ENCODE results near the gene STMN3.
A peak's percentile ranks its signal among the peaks of the same experiment; 100 is the strongest.

Gene STMN3

GRCh38 chr20:63697357-63697867, 44.2 kb upstream of the STMN3 start:
- Histone ChIP-seq H3K4me1 (ENCODE audit: control insufficient read depth in 5 of 5, insufficient read depth in 5 of 5, low read length in 5 of 5) (peaks cover 0 to 55% (median 43%) of the 10 kb centered on the region in 5 donors), H3K27ac (ENCODE audit: low read depth, low read length) (no peak overlapping the region), H3K36me3 (ENCODE audit: control insufficient read depth in 5 of 5, insufficient read depth in 5 of 5, low read length in 5 of 5) (peaks cover 0 to 37% (median 8%) of the 10 kb centered on the region in 5 donors), H3K9me3 (ENCODE audit: control insufficient read depth in 5 of 5, low read length in 5 of 5) (no peaks in the 10 kb centered on the region), H3K4me3 (ENCODE audit: low read depth in 1 of 5, low read length in 5 of 5) (no peak overlapping the region), H3K27me3 (ENCODE audit: control insufficient read depth in 5 of 5, insufficient read depth in 4 of 5, low read length in 5 of 5) (no peaks in the 10 kb centered on the region), H3K9ac (ENCODE audit: low read length in 5 of 5) (peak overlapping the region in 1 of 5 donors; percentile 3)

GRCh38 chr20:63696628-63697356, 43.6 kb upstream of the STMN3 start, which contains the start of gene TNFRSF6B:
Gene TNFRSF6B, plus strand, starts transcription at chr20:63696652. Its CDS starts 116 bp downstream, at chr20:63696768.
- Histone ChIP-seq H3K9ac (ENCODE audit: low read length in 5 of 5) (peak within 1 kb of the TSS in 1 of 5 donors; percentile 53), H3K36me3 (ENCODE audit: control insufficient read depth in 5 of 5, insufficient read depth in 5 of 5, low read length in 5 of 5) (peaks cover 0 to 40% (median 8%) of the 10 kb centered on the region in 5 donors), H3K9me3 (ENCODE audit: control insufficient read depth in 5 of 5, low read length in 5 of 5) (no peaks in the 10 kb centered on the region), H3K27me3 (ENCODE audit: control insufficient read depth in 5 of 5, insufficient read depth in 4 of 5, low read length in 5 of 5) (no peaks in the 10 kb centered on the region), H3K27ac (ENCODE audit: low read depth, low read length) (no peak within 1 kb of the TSS), H3K4me1 (ENCODE audit: control insufficient read depth in 5 of 5, insufficient read depth in 5 of 5, low read length in 5 of 5) (peaks cover 0 to 55% (median 43%) of the 10 kb centered on the region in 5 donors), H3K4me3 (ENCODE audit: low read depth in 1 of 5, low read length in 5 of 5) (peak within 1 kb of the TSS in 2 of 5 donors; percentile 13 to 26)

- H3K4me3 ChIP-seq (ENCODE audit: low read depth in 1 of 5, low read length in 5 of 5), result no peak overlapping the region
- H3K27me3 ChIP-seq (ENCODE audit: control insufficient read depth in 5 of 5, insufficient read depth in 4 of 5, low read length in 5 of 5), result no peaks in the 10 kb centered on the region
- peaks cover 0 to 55% (median 43%) of the 10 kb centered on the region in 5 donors for H3K4me1 ChIP-seq (ENCODE audit: control insufficient read depth in 5 of 5, insufficient read depth in 5 of 5, low read length in 5 of 5)
- peak overlapping the region in 1 of 5 donors; percentile 53 for H3K9ac ChIP-seq (ENCODE audit: low read length in 5 of 5)
- peaks cover 0 to 42% (median 8%) of the 10 kb centered on the region in 5 donors for H3K36me3 ChIP-seq (ENCODE audit: control insufficient read depth in 5 of 5, insufficient read depth in 5 of 5, low read length in 5 of 5)
- H3K27ac ChIP-seq (ENCODE audit: low read depth, low read length), result no peak overlapping the region
- no peaks in the 10 kb centered on the region for H3K9me3 ChIP-seq (ENCODE audit: control insufficient read depth in 5 of 5, low read length in 5 of 5)
Measured at GRCh38 chr20:63696306-63696627, 43.0 kb upstream of the STMN3 start.

- Histone ChIP-seq H3K27ac (ENCODE audit: low read depth, low read length) (no peak overlapping the region), H3K9me3 (ENCODE audit: control insufficient read depth in 5 of 5, low read length in 5 of 5) (no peaks in the 10 kb centered on the region), H3K36me3 (ENCODE audit: control insufficient read depth in 5 of 5, insufficient read depth in 5 of 5, low read length in 5 of 5) (peaks cover 0 to 42% (median 8%) of the 10 kb centered on the region in 5 donors), H3K27me3 (ENCODE audit: control insufficient read depth in 5 of 5, insufficient read depth in 4 of 5, low read length in 5 of 5) (no peaks in the 10 kb centered on the region), H3K9ac (ENCODE audit: low read length in 5 of 5) (peak overlapping the region in 1 of 5 donors; percentile 42), H3K4me3 (ENCODE audit: low read depth in 1 of 5, low read length in 5 of 5) (no peak overlapping the region), H3K4me1 (ENCODE audit: control insufficient read depth in 5 of 5, insufficient read depth in 5 of 5, low read length in 5 of 5) (peaks cover 0 to 55% (median 44%) of the 10 kb centered on the region in 5 donors)
Measured at GRCh38 chr20:63695424-63696305, 42.4 kb upstream of the STMN3 start.

- Histone ChIP-seq H3K27me3 (ENCODE audit: control insufficient read depth in 5 of 5, insufficient read depth in 4 of 5, low read length in 5 of 5) (no peaks in the 10 kb centered on the region), H3K4me3 (ENCODE audit: low read depth in 1 of 5, low read length in 5 of 5) (no peak overlapping the region), H3K27ac (ENCODE audit: low read depth, low read length) (no peak overlapping the region), H3K9me3 (ENCODE audit: control insufficient read depth in 5 of 5, low read length in 5 of 5) (no peaks in the 10 kb centered on the region), H3K4me1 (ENCODE audit: control insufficient read depth in 5 of 5, insufficient read depth in 5 of 5, low read length in 5 of 5) (peaks cover 0 to 53% (median 44%) of the 10 kb centered on the region in 5 donors), H3K9ac (ENCODE audit: low read length in 5 of 5) (no peak overlapping the region), H3K36me3 (ENCODE audit: control insufficient read depth in 5 of 5, insufficient read depth in 5 of 5, low read length in 5 of 5) (peaks cover 0 to 39% (median 8%) of the 10 kb centered on the region in 5 donors)
Measured at GRCh38 chr20:63694584-63695423, 41.6 kb upstream of the STMN3 start.

- Histone ChIP-seq H3K4me3 (ENCODE audit: low read depth in 1 of 5, low read length in 5 of 5) (no peak overlapping the region), H3K27ac (ENCODE audit: low read depth, low read length) (no peak overlapping the region), H3K9ac (ENCODE audit: low read length in 5 of 5) (no peak overlapping the region), H3K4me1 (ENCODE audit: control insufficient read depth in 5 of 5, insufficient read depth in 5 of 5, low read length in 5 of 5) (peaks cover 0 to 50% (median 41%) of the 10 kb centered on the region in 5 donors), H3K36me3 (ENCODE audit: control insufficient read depth in 5 of 5, insufficient read depth in 5 of 5, low read length in 5 of 5) (peaks cover 0 to 34% (median 8%) of the 10 kb centered on the region in 5 donors), H3K27me3 (ENCODE audit: control insufficient read depth in 5 of 5, insufficient read depth in 4 of 5, low read length in 5 of 5) (no peaks in the 10 kb centered on the region), H3K9me3 (ENCODE audit: control insufficient read depth in 5 of 5, low read length in 5 of 5) (no peaks in the 10 kb centered on the region)
Measured at GRCh38 chr20:63693733-63694583, 40.7 kb upstream of the STMN3 start.

GRCh38 chr20:63693083-63693732, 40.0 kb upstream of the STMN3 start:
- Histone ChIP-seq H3K36me3 (ENCODE audit: control insufficient read depth in 5 of 5, insufficient read depth in 5 of 5, low read length in 5 of 5) (peaks cover 0 to 34% (median 8%) of the 10 kb centered on the region in 5 donors), H3K4me1 (ENCODE audit: control insufficient read depth in 5 of 5, insufficient read depth in 5 of 5, low read length in 5 of 5) (peaks cover 0 to 50% (median 39%) of the 10 kb centered on the region in 5 donors), H3K9ac (ENCODE audit: low read length in 5 of 5) (no peak overlapping the region), H3K27ac (ENCODE audit: low read depth, low read length) (no peak overlapping the region), H3K27me3 (ENCODE audit: control insufficient read depth in 5 of 5, insufficient read depth in 4 of 5, low read length in 5 of 5) (no peaks in the 10 kb centered on the region), H3K9me3 (ENCODE audit: control insufficient read depth in 5 of 5, low read length in 5 of 5) (no peaks in the 10 kb centered on the region), H3K4me3 (ENCODE audit: low read depth in 1 of 5, low read length in 5 of 5) (no peak overlapping the region)

GRCh38 chr20:63692436-63693082, 39.3 kb upstream of the STMN3 start:
- Histone ChIP-seq H3K9me3 (ENCODE audit: control insufficient read depth in 5 of 5, low read length in 5 of 5) (no peaks in the 10 kb centered on the region), H3K27ac (ENCODE audit: low read depth, low read length) (no peak overlapping the region), H3K4me1 (ENCODE audit: control insufficient read depth in 5 of 5, insufficient read depth in 5 of 5, low read length in 5 of 5) (peaks cover 0 to 51% (median 39%) of the 10 kb centered on the region in 5 donors), H3K4me3 (ENCODE audit: low read depth in 1 of 5, low read length in 5 of 5) (no peak overlapping the region), H3K36me3 (ENCODE audit: control insufficient read depth in 5 of 5, insufficient read depth in 5 of 5, low read length in 5 of 5) (peaks cover 0 to 34% (median 8%) of the 10 kb centered on the region in 5 donors), H3K27me3 (ENCODE audit: control insufficient read depth in 5 of 5, insufficient read depth in 4 of 5, low read length in 5 of 5) (no peaks in the 10 kb centered on the region), H3K9ac (ENCODE audit: low read length in 5 of 5) (no peak overlapping the region)

Measured in subcutaneous abdominal adipose tissue (tissue), 5 donors.